ENCODE data around the gene KSR2. TPM values are rescaled to one million over a fixed set of nuclear protein-coding genes. Genes with fewer than 3 reads are reported as not detected.

Gene KSR2
- total and polyA plus RNA-seq, 2 donors (not counting 3 experiments of a cell fraction or from before 2014, with no cell fraction given) = 2.1 to 5.2 TPM

GRCh38 chr12:117742721-117743120 is 226.1 kb downstream of the KSR2 start:
- no peaks in the 10 kb centered on the region for H3K9me1 ChIP-seq (replicated peaks; ENCODE audit: control insufficient read depth, extremely low read depth, insufficient read depth, low read length)
- H3K36me3 ChIP-seq (ENCODE audit: control insufficient read depth in 2 of 2, extremely low read depth in 1 of 2, insufficient read depth in 2 of 2, low read length in 2 of 2) = no peaks in the 10 kb centered on the region
- ChIA-PET CTCF (no interaction called here), POLR2A (no interaction called here)
- H3K79me2 ChIP-seq (ENCODE audit: control insufficient read depth, insufficient read depth, low read length) = no peaks in the 10 kb centered on the region
- FAIRE-seq = no peak
- H3K4me2 ChIP-seq (ENCODE audit: insufficient read depth, low read length) = no peak overlapping the region
- H3K4me3 ChIP-seq (replicated peaks in 1 of 3; ENCODE audit: insufficient read depth in 1 of 3, low read depth in 1 of 3, low read length in 3 of 3) = no peak overlapping the region
- no peak for DNase-seq (ENCODE audit: low read depth, low spot score)
- dilution Hi-C loops (cut with MboI; ENCODE audit: extremely low pct_ligation_motif_present, low sequenced_read_pairs) = no loop called here
- no peak overlapping the region for H2AFZ ChIP-seq (ENCODE audit: low read depth, low read length)
- H3K4me1 ChIP-seq (ENCODE audit: control insufficient read depth, extremely low read depth, insufficient read depth, low read length) = no peaks in the 10 kb centered on the region
- H4K20me1 ChIP-seq (replicated peaks; ENCODE audit: control insufficient read depth, extremely low read depth, insufficient read depth, low read length) = no peaks in the 10 kb centered on the region
- H3K27me3 ChIP-seq (ENCODE audit: control insufficient read depth in 2 of 2, insufficient read depth in 2 of 2, low read length in 2 of 2) = no peaks in the 10 kb centered on the region
- intact Hi-C loops (cut with micrococcal nuclease) = no loop called here
- no peak overlapping the region for H3K27ac ChIP-seq (ENCODE audit: insufficient read depth, low read depth, low read length)
- H3K9me3 ChIP-seq (replicated peaks; ENCODE audit: control insufficient read depth, insufficient read depth, low read length) = no peaks in the 10 kb centered on the region
- no TSS peak for BruUV-seq (replicated peaks)
- no peak overlapping the region for H3K9ac ChIP-seq (replicated peaks; ENCODE audit: extremely low read depth, insufficient read depth, low read length)
- no peak for TF ChIP-seq POLR2A (IDR thresholded peaks at IDR 0.05; ENCODE audit: low read depth, low read length)
- TF ChIP-seq MYC (IDR thresholded peaks at IDR 0.05; ENCODE audit: low read depth, low read length) = no peak
- no peak for TF ChIP-seq EZH2 (IDR thresholded peaks at IDR 0.05; ENCODE audit: borderline replicate concordance, low read depth, low read length, severe bottlenecking)
- no peak for TF ChIP-seq POLR2AphosphoS5 (IDR thresholded peaks at IDR 0.05; ENCODE audit: insufficient read depth, low read depth, low read length)
- no peak for TF ChIP-seq CTCF (IDR thresholded peaks at IDR 0.05; ENCODE audit: extremely low read depth in 1 of 2, insufficient read depth in 1 of 2, low read depth in 1 of 2, low read length in 2 of 2)
- TF ChIP-seq MAX (IDR thresholded peaks at IDR 0.05; ENCODE audit: insufficient read depth, insufficient read length) = no peak
- no peak for TF ChIP-seq JUN (IDR thresholded peaks at IDR 0.05; ENCODE audit: borderline replicate concordance, insufficient read depth, insufficient read length, low read depth)
- no peak for TF ChIP-seq GATA2 (IDR thresholded peaks at IDR 0.05; ENCODE audit: insufficient read depth, insufficient read length, low read depth, low read length)
- TF ChIP-seq FOS (IDR thresholded peaks at IDR 0.05; ENCODE audit: borderline replicate concordance, insufficient read depth, low read length) = no peak

Measured in endothelial cell of umbilical vein (primary cell).